Measurements from ENCODE around the gene MUC6.

GRCh38 chr11:1049431-1049891 is 12.9 kb upstream of the MUC6 start:
- TF ChIP-seq POLR2A (IDR thresholded peaks at IDR 0.05; ENCODE audit: low read length) (no peak), GATA1 (IDR thresholded peaks at IDR 0.05; ENCODE audit: low read depth, low read length) (no peak)
